Measurements from ENCODE around the gene ZMYM2. TPM values are rescaled to one million over a fixed set of nuclear protein-coding genes. Genes with fewer than 3 reads are reported as not detected.
"Not testable (repeated sequence)": the region's sequence is repeated elsewhere in the genome, so short reads cannot be mapped to it uniquely, and the experiment has no call there.

Gene ZMYM2
- total RNA-seq, 1 experiment from 2014 or later = 91.1 TPM

DNA sequence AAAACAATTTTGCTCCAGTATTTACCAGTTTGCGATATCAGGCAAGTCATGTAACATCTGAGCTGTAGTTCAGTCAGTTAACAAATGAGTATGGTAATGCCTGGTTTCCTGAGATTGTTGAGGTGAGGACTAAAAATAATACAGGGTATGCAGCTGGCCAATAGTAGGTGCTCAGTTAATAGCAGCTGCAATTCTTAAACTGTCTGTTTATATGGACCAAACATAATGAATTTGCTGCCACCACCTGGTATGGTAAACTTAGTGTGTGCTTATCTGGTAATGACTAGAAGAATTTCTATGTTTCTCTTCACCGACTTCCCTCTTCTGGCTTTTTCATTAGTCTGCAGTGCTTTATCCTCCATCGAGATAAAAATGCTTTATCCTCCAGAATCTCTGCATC is 9.1 kb downstream of the ZMYM2 start:
- no TSS peak for BruUV-seq (replicated peaks)
- ChIA-PET CTCF (no interaction called here), POLR2A (no interaction called here)
- H3K27me3 ChIP-seq (replicated peaks; ENCODE audit: control insufficient read depth, insufficient read depth, low read length) = no peaks in the 10 kb centered on the region
- Mint-ChIP-seq H3K27me3 (ENCODE audit: insufficient read depth, unreplicated experiment) (no peaks in the 10 kb centered on the region), H3K36me3 (ENCODE audit: insufficient read depth, unreplicated experiment) (peaks cover 40% of the 10 kb centered on the region), H3K4me1 (ENCODE audit: low read depth, unreplicated experiment) (no peaks in the 10 kb centered on the region), H3K27ac (ENCODE audit: unreplicated experiment) (no peak overlapping the region), H3K9me3 (ENCODE audit: unreplicated experiment) (no peaks in the 10 kb centered on the region), H3K4me3 (ENCODE audit: unreplicated experiment) (no peak overlapping the region)
- H3K9me3 ChIP-seq = no peaks in the 10 kb centered on the region
- intact Hi-C loops (cut with micrococcal nuclease; ENCODE audit: unreplicated experiment) = no loop called here
- peaks cover 1% of the 10 kb centered on the region for H3K36me3 ChIP-seq (ENCODE audit: control insufficient read depth, insufficient read depth, low read length)
- no peak overlapping the region for H3K4me3 ChIP-seq (ENCODE audit: low read depth, low read length)
- no peaks in the 10 kb centered on the region for H3K4me1 ChIP-seq
- DNase-seq = no peak
- TF ChIP-seq CTCF (IDR thresholded peaks at IDR 0.05; ENCODE audit: insufficient read depth in 1 of 2, low read depth in 1 of 2, low read length in 1 of 2, severe bottlenecking in 1 of 2, unreplicated experiment in 1 of 2) = no peak

DNA sequence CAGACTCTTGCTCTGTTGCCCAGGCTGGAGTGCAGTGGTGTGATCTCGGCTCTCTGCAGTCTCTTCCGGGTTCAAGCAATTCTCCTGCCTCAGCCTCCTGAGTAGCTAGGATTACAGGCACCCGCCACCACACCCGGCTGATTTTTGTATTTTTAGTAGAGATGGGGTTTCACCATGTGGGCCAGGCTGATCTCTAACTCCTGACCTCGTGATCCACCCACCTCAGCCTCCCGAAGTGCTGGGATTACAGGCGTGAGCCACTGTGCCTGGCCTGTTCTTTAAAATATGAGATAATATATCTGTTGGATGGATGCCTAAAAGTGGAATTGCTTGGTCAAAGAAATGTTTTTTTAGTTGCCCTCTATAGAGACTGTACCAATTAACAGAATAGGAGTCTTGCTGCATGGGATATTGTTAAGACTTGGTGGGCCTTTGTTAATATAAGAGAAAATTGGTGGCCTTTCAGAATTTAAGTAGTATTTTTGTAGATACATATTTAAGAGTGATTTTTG is 16.0 kb downstream of the ZMYM2 start:
- H3K27me3 Mint-ChIP-seq (ENCODE audit: insufficient read depth, unreplicated experiment); H3K36me3 ChIP-seq (ENCODE audit: control insufficient read depth, insufficient read depth, low read length); H3K4me1 Mint-ChIP-seq (ENCODE audit: low read depth, unreplicated experiment); H3K4me3 Mint-ChIP-seq (ENCODE audit: unreplicated experiment); BruUV-seq (replicated peaks); H3K27ac Mint-ChIP-seq (ENCODE audit: unreplicated experiment); H3K27me3 ChIP-seq (replicated peaks; ENCODE audit: control insufficient read depth, insufficient read depth, low read length); H3K4me1 ChIP-seq; H3K9me3 Mint-ChIP-seq (ENCODE audit: unreplicated experiment); DNase-seq; intact Hi-C loops (cut with micrococcal nuclease; ENCODE audit: unreplicated experiment); H3K9me3 ChIP-seq; CTCF ChIA-PET; POLR2A ChIA-PET; H3K4me3 ChIP-seq (ENCODE audit: low read depth, low read length): not testable (repeated sequence)
- H3K36me3 Mint-ChIP-seq (ENCODE audit: insufficient read depth, unreplicated experiment) = peaks cover 57% of the 10 kb centered on the region

DNA sequence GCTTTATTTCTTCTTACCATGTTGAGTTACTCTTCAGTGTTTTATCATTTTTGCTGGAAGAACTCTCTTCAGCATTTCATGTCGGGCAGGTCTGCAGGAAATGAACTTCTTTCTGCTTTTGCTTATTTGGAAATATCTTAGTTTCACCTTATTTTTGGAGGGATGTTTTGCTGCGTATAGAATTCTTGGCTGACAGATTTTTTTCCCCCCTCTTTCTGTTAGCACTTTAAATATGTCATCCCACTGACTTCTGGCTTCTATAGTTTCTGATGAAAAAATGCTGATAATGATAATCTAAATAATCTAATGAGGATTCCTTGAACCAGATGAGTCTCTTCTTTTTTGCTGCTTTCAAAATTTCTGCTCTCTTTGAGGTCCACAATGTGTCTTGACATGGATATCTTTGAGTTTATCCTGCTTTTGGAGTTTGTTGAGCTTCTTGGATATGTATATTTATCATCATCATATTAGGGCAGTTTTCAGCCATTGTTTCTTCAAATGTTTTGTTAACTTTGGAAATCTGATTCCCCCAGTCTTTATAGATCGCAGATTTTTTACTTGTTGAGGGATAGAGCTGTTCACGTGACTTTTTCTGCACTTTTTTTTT is 20.4 kb downstream of the ZMYM2 start:
- CTCF ChIA-PET = no interaction called here

More for the DNA sequence above, 20.4 kb downstream of the ZMYM2 start:
- H3K4me3 Mint-ChIP-seq (ENCODE audit: unreplicated experiment) = no peak overlapping the region
- Histone ChIP-seq H3K4me3 (ENCODE audit: low read depth, low read length) (no peak overlapping the region), H3K27me3 (replicated peaks; ENCODE audit: control insufficient read depth, insufficient read depth, low read length) (no peaks in the 10 kb centered on the region), H3K4me1 (0 out of 2 replicates have a peak, but pooled peaks cover 6% of the 10 kb centered on the region), H3K36me3 (ENCODE audit: control insufficient read depth, insufficient read depth, low read length) (no peaks in the 10 kb centered on the region), H3K9me3 (no peaks in the 10 kb centered on the region)
- intact Hi-C loops (cut with micrococcal nuclease; ENCODE audit: unreplicated experiment) = no loop called here
- no peak for TF ChIP-seq CTCF (IDR thresholded peaks at IDR 0.05; ENCODE audit: insufficient read depth in 1 of 2, low read depth in 1 of 2, low read length in 1 of 2, severe bottlenecking in 1 of 2, unreplicated experiment in 1 of 2)
- no TSS peak for BruUV-seq (replicated peaks)
- no peak overlapping the region for H3K27ac Mint-ChIP-seq (ENCODE audit: unreplicated experiment)
- H3K4me1 Mint-ChIP-seq (ENCODE audit: low read depth, unreplicated experiment) = peaks cover 7% of the 10 kb centered on the region
- no peak for DNase-seq
- peaks cover 82% of the 10 kb centered on the region for H3K36me3 Mint-ChIP-seq (ENCODE audit: insufficient read depth, unreplicated experiment)
- no peaks in the 10 kb centered on the region for H3K9me3 Mint-ChIP-seq (ENCODE audit: unreplicated experiment)
- POLR2A ChIA-PET = no interaction called here
- no peaks in the 10 kb centered on the region for H3K27me3 Mint-ChIP-seq (ENCODE audit: insufficient read depth, unreplicated experiment)

Data from Caco-2 (cell line).